ENCODE results near the gene ADPRH. TPM values are rescaled to one million over a fixed set of nuclear protein-coding genes. Genes with fewer than 3 reads are reported as not detected.
A peak's percentile ranks its signal among the peaks of the same experiment; 100 is the strongest.

The ADPRH gene
- total RNA-seq, 1 experiment from 2014 or later, result 2.8 TPM

- Histone ChIP-seq H3K27me3 (replicated peaks; ENCODE audit: control insufficient read depth, insufficient read depth, low read length) (no peaks in the 10 kb centered on the region), H3K4me3 (ENCODE audit: low read depth, low read length) (no peak overlapping the region), H3K4me1 (no peaks in the 10 kb centered on the region), H3K9me3 (no peaks in the 10 kb centered on the region), H3K36me3 (ENCODE audit: control insufficient read depth, insufficient read depth, low read length) (no peaks in the 10 kb centered on the region)
- BruUV-seq (replicated peaks), result no TSS peak
- Mint-ChIP-seq H3K4me3 (ENCODE audit: unreplicated experiment) (no peak overlapping the region), H3K9me3 (ENCODE audit: unreplicated experiment) (no peaks in the 10 kb centered on the region), H3K27ac (ENCODE audit: unreplicated experiment) (no peak overlapping the region), H3K4me1 (ENCODE audit: low read depth, unreplicated experiment) (no peaks in the 10 kb centered on the region), H3K36me3 (ENCODE audit: insufficient read depth, unreplicated experiment) (no peaks in the 10 kb centered on the region), H3K27me3 (ENCODE audit: insufficient read depth, unreplicated experiment) (peaks cover 4% of the 10 kb centered on the region)
- ChIA-PET POLR2A (no interaction called here), CTCF (no interaction called here)
- DNase-seq, result no peak
- intact Hi-C loops (cut with micrococcal nuclease; ENCODE audit: unreplicated experiment), result no loop called here
- no peak for TF ChIP-seq CTCF (IDR thresholded peaks at IDR 0.05; ENCODE audit: insufficient read depth in 1 of 2, low read depth in 1 of 2, low read length in 1 of 2, severe bottlenecking in 1 of 2, unreplicated experiment in 1 of 2)
These were observed 7.6 kb upstream of the ADPRH start for GRCh38 chr3:119571688-119572087.

- Mint-ChIP-seq H3K9me3 (ENCODE audit: unreplicated experiment) (no peaks in the 10 kb centered on the region), H3K27me3 (ENCODE audit: insufficient read depth, unreplicated experiment) (no peaks in the 10 kb centered on the region), H3K36me3 (ENCODE audit: insufficient read depth, unreplicated experiment) (no peaks in the 10 kb centered on the region), H3K4me1 (ENCODE audit: low read depth, unreplicated experiment) (peaks cover 13% of the 10 kb centered on the region), H3K4me3 (ENCODE audit: unreplicated experiment) (no peak overlapping the region), H3K27ac (ENCODE audit: unreplicated experiment) (no peak overlapping the region)
- BruUV-seq (replicated peaks), result no TSS peak
- no peaks in the 10 kb centered on the region for H3K27me3 ChIP-seq (replicated peaks; ENCODE audit: control insufficient read depth, insufficient read depth, low read length)
- TF ChIP-seq CTCF (IDR thresholded peaks at IDR 0.05; ENCODE audit: insufficient read depth in 1 of 2, low read depth in 1 of 2, low read length in 1 of 2, severe bottlenecking in 1 of 2, unreplicated experiment in 1 of 2), result no peak
- no peaks in the 10 kb centered on the region for H3K9me3 ChIP-seq
- CTCF ChIA-PET, result no interaction called here
- intact Hi-C loops (cut with micrococcal nuclease; ENCODE audit: unreplicated experiment), result no loop called here
- H3K4me1 ChIP-seq, result peaks cover 5% of the 10 kb centered on the region; the same call in 1 of the 2 replicates
- H3K36me3 ChIP-seq (ENCODE audit: control insufficient read depth, insufficient read depth, low read length), result no peaks in the 10 kb centered on the region
- POLR2A ChIA-PET, result no interaction called here
- DNase-seq, result no peak
- H3K4me3 ChIP-seq (ENCODE audit: low read depth, low read length), result no peak overlapping the region
These were observed 3.8 kb upstream of the ADPRH start for GRCh38 chr3:119575507-119575906.

DNA sequence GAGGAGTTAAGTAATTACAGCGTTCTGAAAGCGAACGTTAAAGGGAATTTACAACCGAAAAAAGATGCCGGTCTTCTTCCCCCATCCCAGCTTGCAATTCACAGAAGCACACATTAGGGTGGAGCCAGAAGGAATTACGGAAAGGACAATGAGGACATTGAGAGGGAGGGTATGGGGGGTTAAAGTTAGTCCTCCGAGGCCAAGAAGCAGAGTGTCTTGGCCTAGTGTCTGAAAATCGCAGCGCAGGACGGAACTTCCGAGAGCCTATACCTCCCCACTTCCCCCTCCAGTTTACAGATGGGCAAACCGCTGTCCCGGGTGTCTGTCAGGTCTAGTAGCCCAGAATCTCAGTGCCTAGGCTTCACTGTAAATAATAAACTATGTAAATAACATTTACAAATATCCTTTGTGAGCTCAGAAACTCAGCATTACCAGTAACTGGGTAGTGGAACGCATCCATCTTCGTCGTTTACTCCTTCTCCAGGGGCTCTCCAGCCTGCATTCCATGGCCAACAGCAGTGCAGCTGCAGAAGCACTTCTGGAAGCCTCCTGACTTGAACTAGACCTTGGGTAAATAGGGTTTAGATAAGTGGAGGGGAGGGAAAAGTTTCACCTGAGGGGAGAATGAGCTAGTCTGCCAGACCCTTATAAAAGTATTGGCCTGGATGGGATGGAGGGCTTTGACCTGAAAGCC is 922 bp downstream of the ADPRH start:
- Histone ChIP-seq H3K27me3 (replicated peaks; ENCODE audit: control insufficient read depth, insufficient read depth, low read length) (no peaks in the 10 kb centered on the region), H3K4me1 (peaks cover 6% of the 10 kb centered on the region; the same call in 1 of the 2 replicates), H3K36me3 (ENCODE audit: control insufficient read depth, insufficient read depth, low read length) (no peaks in the 10 kb centered on the region), H3K4me3 (ENCODE audit: low read depth, low read length) (peak overlapping the region; percentile 79), H3K9me3 (no peaks in the 10 kb centered on the region)
- ChIA-PET POLR2A (interaction anchor here (0.5 to 0.7 kb wide), 2 partner anchors 215 to 579 kb away, joined by 3 to 5 read pairs; no protein-coding TSS in a partner anchor), CTCF (no interaction called here)
- TSS peak; percentile 67 for BruUV-seq (replicated peaks)
- Mint-ChIP-seq H3K36me3 (ENCODE audit: insufficient read depth, unreplicated experiment) (no peaks in the 10 kb centered on the region), H3K9me3 (ENCODE audit: unreplicated experiment) (no peaks in the 10 kb centered on the region), H3K27me3 (ENCODE audit: insufficient read depth, unreplicated experiment) (no peaks in the 10 kb centered on the region), H3K4me1 (ENCODE audit: low read depth, unreplicated experiment) (peaks cover 13% of the 10 kb centered on the region), H3K4me3 (ENCODE audit: unreplicated experiment) (peak overlapping the region; percentile 84), H3K27ac (ENCODE audit: unreplicated experiment) (peak overlapping the region; percentile 82)
- no peak for TF ChIP-seq CTCF (IDR thresholded peaks at IDR 0.05; ENCODE audit: insufficient read depth in 1 of 2, low read depth in 1 of 2, low read length in 1 of 2, severe bottlenecking in 1 of 2, unreplicated experiment in 1 of 2)
- intact Hi-C loops (cut with micrococcal nuclease; ENCODE audit: unreplicated experiment), result no loop called here
- DNase-seq, result peak in 1 of 2 experiments; percentile 4
